Loucy (cell line): ENCODE results near the gene KCNA10.

Source experiments
- H2AFZ ChIP-seq: fragments of 200-600 bp; sonication (generic); 2 replicates; pipeline ENCODE4 v1.6.0; 2016; ENCODE audit warnings: antibody characterized with exemption, mild to moderate bottlenecking, low read length, moderate library complexity
- H3F3A ChIP-seq: fragments of 200-600 bp; 2 replicates; pipeline ENCODE4 v1.6.0; 2016; ENCODE audit warnings: antibody characterized with exemption, low read depth, mild to moderate bottlenecking
- H3K27me3 ChIP-seq: fragments of 200-600 bp; sonication (generic); 2 replicates; pipeline ENCODE4 v1.6.1; 2014; ENCODE audit warnings: low read length, mild to moderate bottlenecking; ENCODE audit not compliant: insufficient read depth, poor library complexity, severe bottlenecking
- H3K36me3 ChIP-seq: fragments of 200-600 bp; sonication (generic); 2 replicates; pipeline ENCODE4 v1.6.1; 2016; ENCODE audit warnings: low read length; ENCODE audit not compliant: insufficient read depth
- H3K4me1 ChIP-seq: fragments of 200-600 bp; sonication (generic); 2 replicates; pipeline ENCODE4 v1.5.1; 2014; ENCODE audit warnings: low read length, mild to moderate bottlenecking; ENCODE audit not compliant: insufficient read depth, poor library complexity, severe bottlenecking
- H3K4me2 ChIP-seq: fragments of 200-600 bp; sonication (generic); 2 replicates; pipeline ENCODE4 v1.6.0; 2014; ENCODE audit warnings: antibody characterized with exemption, low read length, low read depth, mild to moderate bottlenecking; ENCODE audit not compliant: poor library complexity, severe bottlenecking
- H3K4me3 ChIP-seq: fragments of 200-600 bp; sonication (generic); 2 replicates; pipeline ENCODE4 v1.5.1; 2014; ENCODE audit warnings: low read length, mild to moderate bottlenecking, mixed read lengths; ENCODE audit not compliant: poor library complexity, severe bottlenecking
- H3K79me2 ChIP-seq: fragments of 200-600 bp; sonication (generic); 2 replicates; pipeline ENCODE4 v1.6.1; 2014; ENCODE audit warnings: low read length; ENCODE audit not compliant: insufficient read depth
- H3K9ac ChIP-seq: fragments of 200-600 bp; sonication (generic); 2 replicates; pipeline ENCODE4 v1.6.0; 2014; ENCODE audit warnings: mild to moderate bottlenecking, low read depth, low read length, moderate library complexity; ENCODE audit not compliant: poor library complexity, severe bottlenecking
- H3K9me2 ChIP-seq: fragments of 200-600 bp; sonication (generic); replicated peaks from 2 replicates; pipeline ENCODE4 v1.6.1; 2016; ENCODE audit warnings: low read depth, low read length, mixed read lengths
- H3K9me3 ChIP-seq: fragments of 200-600 bp; sonication (generic); 2 replicates; pipeline ENCODE4 v1.6.1; 2014; ENCODE audit warnings: mild to moderate bottlenecking, antibody characterized with exemption, low read length, low read depth; ENCODE audit not compliant: insufficient read depth
- H4K20me1 ChIP-seq: fragments of 200-600 bp; sonication (generic); 2 replicates; pipeline ENCODE4 v1.6.0; 2014; ENCODE audit warnings: antibody characterized with exemption, low read length, mild to moderate bottlenecking; ENCODE audit not compliant: insufficient read depth, poor library complexity, severe bottlenecking
- EZH2phosphoT487 ChIP-seq: fragments of 200-600 bp; IDR thresholded peaks from 2 replicates; pipeline ENCODE4 v1.6.1; 2018; ENCODE audit warnings: antibody characterized with exemption, mild to moderate bottlenecking, moderate library complexity, borderline replicate concordance
- TF ChIP-seq, protein P1 (sequence below): fragments of 200-600 bp; sonication (generic); conservative IDR thresholded peaks from 2 replicates; pipeline ENCODE4 v1.5.1; 2014; ENCODE audit warnings: mild to moderate bottlenecking, antibody characterized with exemption, low read length

KCNA10 gene

DNA sequence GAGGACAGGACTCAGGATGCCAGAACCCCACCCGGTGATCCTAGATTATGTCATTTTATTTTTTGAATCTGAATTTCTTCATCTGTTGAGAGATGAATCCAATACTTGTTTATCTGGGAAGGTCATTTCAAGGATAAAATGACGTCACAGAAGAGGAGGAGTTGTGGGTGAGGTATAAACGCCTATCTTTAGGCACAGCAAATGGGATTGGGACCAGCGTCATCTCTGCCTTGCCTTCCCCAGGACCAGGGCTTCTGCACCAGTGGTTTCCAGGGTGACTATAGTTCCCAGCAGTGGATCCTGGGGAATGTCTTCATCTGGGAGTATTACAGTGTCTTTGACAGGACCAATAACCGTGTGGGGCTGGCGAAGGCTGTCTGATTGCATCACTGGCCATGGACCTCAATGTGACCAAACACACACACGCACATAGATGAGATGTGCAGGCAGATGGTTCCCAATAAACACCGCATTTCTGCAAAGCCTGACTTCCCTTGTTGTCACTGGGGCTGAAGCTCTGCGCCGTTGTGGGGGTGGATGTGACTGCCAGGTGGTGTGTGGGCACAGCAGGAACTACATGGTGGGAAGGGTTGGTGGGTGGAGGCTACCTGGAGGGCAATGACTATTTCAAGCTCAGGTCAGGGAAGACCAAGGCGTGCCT lies 28.1 kb downstream of the KCNA10 start:
- H3K36me3 ChIP-seq = no peaks in the 10 kb centered on the region
- H3K4me1 ChIP-seq = peaks cover 12% of the 10 kb centered on the region
- no peaks in the 10 kb centered on the region for H3K27me3 ChIP-seq
- no peaks in the 10 kb centered on the region for H3K9me3 ChIP-seq
- no peaks in the 10 kb centered on the region for H4K20me1 ChIP-seq
- H3K9ac ChIP-seq = no peak overlapping the region
- no peaks in the 10 kb centered on the region for H3F3A ChIP-seq
- H3K9me2 ChIP-seq = no peaks in the 10 kb centered on the region
- TF ChIP-seq, protein P1, sequence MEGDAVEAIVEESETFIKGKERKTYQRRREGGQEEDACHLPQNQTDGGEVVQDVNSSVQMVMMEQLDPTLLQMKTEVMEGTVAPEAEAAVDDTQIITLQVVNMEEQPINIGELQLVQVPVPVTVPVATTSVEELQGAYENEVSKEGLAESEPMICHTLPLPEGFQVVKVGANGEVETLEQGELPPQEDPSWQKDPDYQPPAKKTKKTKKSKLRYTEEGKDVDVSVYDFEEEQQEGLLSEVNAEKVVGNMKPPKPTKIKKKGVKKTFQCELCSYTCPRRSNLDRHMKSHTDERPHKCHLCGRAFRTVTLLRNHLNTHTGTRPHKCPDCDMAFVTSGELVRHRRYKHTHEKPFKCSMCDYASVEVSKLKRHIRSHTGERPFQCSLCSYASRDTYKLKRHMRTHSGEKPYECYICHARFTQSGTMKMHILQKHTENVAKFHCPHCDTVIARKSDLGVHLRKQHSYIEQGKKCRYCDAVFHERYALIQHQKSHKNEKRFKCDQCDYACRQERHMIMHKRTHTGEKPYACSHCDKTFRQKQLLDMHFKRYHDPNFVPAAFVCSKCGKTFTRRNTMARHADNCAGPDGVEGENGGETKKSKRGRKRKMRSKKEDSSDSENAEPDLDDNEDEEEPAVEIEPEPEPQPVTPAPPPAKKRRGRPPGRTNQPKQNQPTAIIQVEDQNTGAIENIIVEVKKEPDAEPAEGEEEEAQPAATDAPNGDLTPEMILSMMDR = no peak
- TF ChIP-seq EZH2phosphoT487 = no peak
- H2AFZ ChIP-seq = no peak overlapping the region
- no peak overlapping the region for H3K4me3 ChIP-seq
- H3K4me2 ChIP-seq = no peak overlapping the region
- H3K79me2 ChIP-seq = no peaks in the 10 kb centered on the region

DNA sequence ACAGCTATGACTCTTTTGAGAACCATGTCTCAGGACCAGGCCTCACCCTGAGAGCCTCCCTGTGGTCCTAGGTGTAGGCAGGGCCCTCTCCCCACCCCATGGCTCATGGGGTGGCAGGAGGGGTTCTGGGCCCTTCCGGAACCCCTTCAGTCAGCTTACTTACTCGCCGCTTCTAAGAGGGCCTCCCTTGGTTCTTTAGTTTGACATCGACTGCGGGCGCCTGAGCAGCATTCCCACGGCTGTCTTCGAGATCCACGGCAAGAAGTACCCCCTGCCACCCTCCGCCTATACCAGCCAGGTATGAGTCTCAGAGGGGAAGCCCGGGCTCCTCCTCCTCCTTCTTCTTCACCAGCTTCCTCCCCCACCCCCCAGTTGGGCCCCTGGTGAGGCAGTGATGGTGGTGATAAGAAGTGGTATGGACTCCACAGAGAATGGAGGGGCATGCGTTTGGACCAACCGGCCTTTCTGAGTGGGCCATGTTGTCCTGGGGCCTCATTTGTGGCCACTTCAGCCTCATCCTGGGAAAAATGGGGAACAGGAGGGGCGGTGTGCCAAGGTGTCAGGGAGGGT lies 28.9 kb downstream of the KCNA10 start:
- no peak overlapping the region for H3K9ac ChIP-seq
- no peaks in the 10 kb centered on the region for H3K9me2 ChIP-seq
- no peaks in the 10 kb centered on the region for H3K27me3 ChIP-seq
- peak overlapping the region; percentile 43 for H3K4me2 ChIP-seq
- peaks cover 12% of the 10 kb centered on the region for H3K4me1 ChIP-seq
- no peak for TF ChIP-seq EZH2phosphoT487
- TF ChIP-seq, protein P1 = no peak
- H3F3A ChIP-seq = no peaks in the 10 kb centered on the region
- H3K4me3 ChIP-seq = peak overlapping the region; percentile 43
- H3K79me2 ChIP-seq = no peaks in the 10 kb centered on the region
- no peaks in the 10 kb centered on the region for H3K36me3 ChIP-seq
- H4K20me1 ChIP-seq = no peaks in the 10 kb centered on the region
- peak overlapping the region; percentile 63; the same call in 1 of the 2 replicates for H2AFZ ChIP-seq
- H3K9me3 ChIP-seq = no peaks in the 10 kb centered on the region

DNA sequence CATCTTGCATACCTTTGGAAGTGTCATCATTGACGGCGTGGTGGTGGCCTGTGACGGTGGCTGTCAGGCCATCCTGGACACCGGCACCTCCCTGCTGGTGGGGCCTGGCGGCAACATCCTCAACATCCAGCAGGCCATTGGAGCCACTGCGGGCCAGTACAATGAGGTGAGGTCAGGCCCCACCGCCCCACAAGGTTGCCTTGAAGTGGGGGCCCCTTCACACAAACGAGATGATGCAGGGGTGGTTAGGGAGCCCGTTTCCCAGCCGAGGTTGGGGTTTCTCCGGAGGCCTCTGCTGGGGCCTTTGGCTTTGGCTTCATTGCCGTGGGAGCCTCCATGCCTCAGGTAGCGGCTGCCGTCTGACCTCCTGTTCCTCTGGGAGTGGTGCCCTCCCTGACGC lies 29.6 kb downstream of the KCNA10 start:
- no peaks in the 10 kb centered on the region for H3K27me3 ChIP-seq
- no peaks in the 10 kb centered on the region for H3K36me3 ChIP-seq
- H3K79me2 ChIP-seq = no peaks in the 10 kb centered on the region
- H3K9me3 ChIP-seq = no peaks in the 10 kb centered on the region
- H3K4me1 ChIP-seq = peaks cover 12% of the 10 kb centered on the region
- peak overlapping the region; percentile 43 for H3K4me3 ChIP-seq
- TF ChIP-seq, protein P1 = no peak
- TF ChIP-seq EZH2phosphoT487 = no peak
- H3K9ac ChIP-seq = no peak overlapping the region
- H4K20me1 ChIP-seq = no peaks in the 10 kb centered on the region
- peak overlapping the region; percentile 43 for H3K4me2 ChIP-seq
- no peaks in the 10 kb centered on the region for H3K9me2 ChIP-seq
- H3F3A ChIP-seq = no peaks in the 10 kb centered on the region
- no peak overlapping the region for H2AFZ ChIP-seq
